Neural progenitor cell (in vitro differentiated cells): ENCODE data around the gene TMEM79. TPM values are rescaled to one million over a fixed set of nuclear protein-coding genes. Genes with fewer than 3 reads are reported as not detected.
A peak's percentile ranks its signal among the peaks of the same experiment; 100 is the strongest.

ENCODE experiments used
- DNase-seq: peaks from one replicate; pipeline ENCODE4 v3.0.0-alpha.2; 2016; ENCODE audit warnings: low spot score
- H2AFZ ChIP-seq: fragments of 200-600 bp; sonication (generic); replicated peaks from 2 replicates; pipeline ENCODE4 v1.6.1; 2016; ENCODE audit warnings: antibody characterized with exemption
- H3F3A ChIP-seq: fragments of 200-600 bp; sonication (generic); 2 replicates; pipeline ENCODE4 v1.6.1; 2016; ENCODE audit warnings: antibody characterized with exemption, low read depth
- H3K27ac ChIP-seq: fragments of 200-600 bp; sonication (generic); 2 replicates; pipeline ENCODE4 v1.5.1; 2016; ENCODE audit warnings: mild to moderate bottlenecking
- H3K27me3 ChIP-seq: fragments of 200-600 bp; sonication (generic); 2 replicates; pipeline ENCODE4 v1.6.1; 2016; ENCODE audit warnings: mild to moderate bottlenecking, moderate library complexity
- H3K36me3 ChIP-seq: fragments of 200-600 bp; sonication (generic); 2 replicates; pipeline ENCODE4 v1.5.1; 2016
- H3K4me1 ChIP-seq: fragments of 200-600 bp; sonication (generic); 2 replicates; pipeline ENCODE4 v1.6.1; 2016; ENCODE audit warnings: mixed run types
- H3K4me2 ChIP-seq: fragments of 200-600 bp; sonication (generic); 2 replicates; pipeline ENCODE4 v1.6.1; 2016
- H3K4me3 ChIP-seq: fragments of 200-600 bp; sonication (generic); 2 replicates; pipeline ENCODE4 v1.5.1; 2016
- H3K79me2 ChIP-seq: fragments of 200-600 bp; sonication (generic); 2 replicates; pipeline ENCODE4 v1.6.1; 2016; ENCODE audit warnings: low read depth
- H3K9ac ChIP-seq: fragments of 200-600 bp; sonication (generic); 2 replicates; pipeline ENCODE4 v1.6.1; 2016
- H3K9me3 ChIP-seq: fragments of 200-600 bp; sonication (generic); 2 replicates; pipeline ENCODE4 v1.5.1; 2016; ENCODE audit warnings: low read depth
- H4K20me1 ChIP-seq: fragments of 200-600 bp; sonication (generic); 2 replicates; pipeline ENCODE4 v1.6.1; 2016; ENCODE audit warnings: low read depth
- H3K27ac Mint-ChIP-seq: 3 replicates; pipeline ENCODE4 v1.8.0; 2021; ENCODE audit warnings: mixed read lengths
- H3K27me3 Mint-ChIP-seq: 2 replicates; pipeline ENCODE4 v1.8.0; 2022; ENCODE audit warnings: low read depth, mild to moderate bottlenecking, inconsistent platforms, moderate library complexity, mixed read lengths; ENCODE audit not compliant: insufficient read depth
- H3K36me3 Mint-ChIP-seq: 3 replicates; pipeline ENCODE4 v1.8.0; 2021; ENCODE audit warnings: mixed read lengths
- H3K4me1 Mint-ChIP-seq: 3 replicates; pipeline ENCODE4 v1.8.0; 2021; ENCODE audit warnings: mixed read lengths
- H3K4me3 Mint-ChIP-seq: 3 replicates; pipeline ENCODE4 v1.8.0; 2021; ENCODE audit warnings: mild to moderate bottlenecking, moderate library complexity, mixed read lengths
- H3K9me3 Mint-ChIP-seq: 3 replicates; pipeline ENCODE4 v1.8.0; 2020; ENCODE audit warnings: mixed read lengths
- EZH2 ChIP-seq: fragments of 200-600 bp; sonication (generic); IDR thresholded peaks from 2 replicates; pipeline ENCODE4 v1.6.1; 2017; ENCODE audit warnings: antibody characterized with exemption, mild to moderate bottlenecking, moderate library complexity
- EZH2phosphoT487 ChIP-seq: fragments of 200-600 bp; sonication (generic); IDR thresholded peaks from 2 replicates; pipeline ENCODE4 v1.6.1; 2017; ENCODE audit warnings: antibody characterized with exemption
- total RNA-seq: library from RNA; depleted of rRNA; stranded (reverse); fragments of >200 nt; gene quantifications from 2 replicates; pipeline ENCODE4 v1.2.3, GENCODE V29; 2015; ENCODE audit warnings: low replicate concordance
- TF ChIP-seq, protein P1 (sequence below): fragments of 200-600 bp; sonication (generic); IDR thresholded peaks from 2 replicates; pipeline ENCODE4 v1.5.1; 2017; ENCODE audit warnings: antibody characterized with exemption, mild to moderate bottlenecking

Gene TMEM79
- total RNA-seq, 1 donor from 2014 or later = 1.7 TPM

- Histone ChIP-seq H3K36me3 (peaks cover 21% of the 10 kb centered on the region), H3K4me3 (peak overlapping the region; percentile 99), H3K79me2 (peaks cover 63% of the 10 kb centered on the region), H3K27ac (no peak overlapping the region), H3K9ac (peak overlapping the region; percentile 15), H3K4me1 (peaks cover 14% of the 10 kb centered on the region), H4K20me1 (peaks cover 44% of the 10 kb centered on the region), H3K4me2 (peak overlapping the region; percentile 92), H2AFZ (no peak overlapping the region), H3K9me3 (no peaks in the 10 kb centered on the region), H3K27me3 (no peaks in the 10 kb centered on the region), H3F3A (peaks cover 15% of the 10 kb centered on the region)
- Mint-ChIP-seq H3K36me3 (peaks cover 20% of the 10 kb centered on the region), H3K9me3 (no peaks in the 10 kb centered on the region), H3K27ac (no peak overlapping the region), H3K4me1 (peaks cover 18% of the 10 kb centered on the region), H3K4me3 (peak overlapping the region; percentile 96), H3K27me3 (no peaks in the 10 kb centered on the region)
- peak; percentile 16 for DNase-seq
- TF ChIP-seq EZH2 = no peak
- TF ChIP-seq, protein P1, sequence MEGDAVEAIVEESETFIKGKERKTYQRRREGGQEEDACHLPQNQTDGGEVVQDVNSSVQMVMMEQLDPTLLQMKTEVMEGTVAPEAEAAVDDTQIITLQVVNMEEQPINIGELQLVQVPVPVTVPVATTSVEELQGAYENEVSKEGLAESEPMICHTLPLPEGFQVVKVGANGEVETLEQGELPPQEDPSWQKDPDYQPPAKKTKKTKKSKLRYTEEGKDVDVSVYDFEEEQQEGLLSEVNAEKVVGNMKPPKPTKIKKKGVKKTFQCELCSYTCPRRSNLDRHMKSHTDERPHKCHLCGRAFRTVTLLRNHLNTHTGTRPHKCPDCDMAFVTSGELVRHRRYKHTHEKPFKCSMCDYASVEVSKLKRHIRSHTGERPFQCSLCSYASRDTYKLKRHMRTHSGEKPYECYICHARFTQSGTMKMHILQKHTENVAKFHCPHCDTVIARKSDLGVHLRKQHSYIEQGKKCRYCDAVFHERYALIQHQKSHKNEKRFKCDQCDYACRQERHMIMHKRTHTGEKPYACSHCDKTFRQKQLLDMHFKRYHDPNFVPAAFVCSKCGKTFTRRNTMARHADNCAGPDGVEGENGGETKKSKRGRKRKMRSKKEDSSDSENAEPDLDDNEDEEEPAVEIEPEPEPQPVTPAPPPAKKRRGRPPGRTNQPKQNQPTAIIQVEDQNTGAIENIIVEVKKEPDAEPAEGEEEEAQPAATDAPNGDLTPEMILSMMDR = peak; percentile 43
Observed at GRCh38 chr1:156336242-156336641, 52.1 kb downstream of the TMEM79 start.

- DNase-seq = no peak
- TF ChIP-seq, protein P1 = no peak
- TF ChIP-seq EZH2phosphoT487 (no peak), EZH2 (no peak)
- H3K9me3 Mint-ChIP-seq = no peaks in the 10 kb centered on the region
- H3K36me3 Mint-ChIP-seq = peaks cover 15% of the 10 kb centered on the region
- H3K27ac ChIP-seq = peak overlapping the region; percentile 52
- H4K20me1 ChIP-seq = peaks cover 41% of the 10 kb centered on the region
- peak overlapping the region; percentile 61 for H3K27ac Mint-ChIP-seq
- H3K4me1 Mint-ChIP-seq = peaks cover 20% of the 10 kb centered on the region
- H3K9ac ChIP-seq = peak overlapping the region; percentile 66
- H3K4me1 ChIP-seq = peaks cover 14% of the 10 kb centered on the region
- H3K79me2 ChIP-seq = peaks cover 56% of the 10 kb centered on the region
- H3K36me3 ChIP-seq = peaks cover 17% of the 10 kb centered on the region
- no peaks in the 10 kb centered on the region for H3K27me3 ChIP-seq
- no peaks in the 10 kb centered on the region for H3K27me3 Mint-ChIP-seq
- peak overlapping the region; percentile 69 for H2AFZ ChIP-seq
- H3K4me3 ChIP-seq = peak overlapping the region; percentile 99
- peak overlapping the region; percentile 96 for H3K4me3 Mint-ChIP-seq
- peak overlapping the region; percentile 92 for H3K4me2 ChIP-seq
- no peaks in the 10 kb centered on the region for H3K9me3 ChIP-seq
- peaks cover 15% of the 10 kb centered on the region for H3F3A ChIP-seq
Observed at GRCh38 chr1:156337052-156337887, 53.1 kb downstream of the TMEM79 start.

- Histone ChIP-seq H3K36me3 (peaks cover 13% of the 10 kb centered on the region), H3K4me3 (peak overlapping the region; percentile 99), H3F3A (peaks cover 15% of the 10 kb centered on the region), H3K27ac (peak overlapping the region; percentile 52), H3K4me2 (peak overlapping the region; percentile 92), H3K79me2 (peaks cover 51% of the 10 kb centered on the region), H3K27me3 (no peaks in the 10 kb centered on the region), H3K9me3 (no peaks in the 10 kb centered on the region), H3K4me1 (peaks cover 14% of the 10 kb centered on the region), H3K9ac (peak overlapping the region; percentile 66), H4K20me1 (peaks cover 37% of the 10 kb centered on the region), H2AFZ (peak overlapping the region; percentile 69)
- peak overlapping the region; percentile 96 for H3K4me3 Mint-ChIP-seq
- H3K9me3 Mint-ChIP-seq = no peaks in the 10 kb centered on the region
- no peaks in the 10 kb centered on the region for H3K27me3 Mint-ChIP-seq
- H3K4me1 Mint-ChIP-seq = peaks cover 22% of the 10 kb centered on the region
- peaks cover 15% of the 10 kb centered on the region for H3K36me3 Mint-ChIP-seq
- TF ChIP-seq EZH2phosphoT487 = no peak
- no peak for TF ChIP-seq EZH2
- TF ChIP-seq, protein P1 = peak; percentile 9
- H3K27ac Mint-ChIP-seq = peak overlapping the region; percentile 61
- DNase-seq = no peak
Observed at GRCh38 chr1:156337888-156338179, 53.7 kb downstream of the TMEM79 start.
